HEK293 (cell line): ENCODE data around the gene LY6G5B.

Experiments
- CTCF ChIA-PET: fragments of 350-600 bp; formaldehyde crosslinking; extraction: SDS; loops from one replicate; lab custom pipeline; 2021; ENCODE audit warnings: antibody characterized with exemption; lab: Yijun Ruan, JAX
- POLR2A ChIA-PET: fragments of 300-600 bp; formaldehyde crosslinking; extraction: SDS; loops from one replicate; lab custom pipeline; 2020; ENCODE audit warnings: antibody characterized with exemption, inconsistent platforms; lab: Yijun Ruan, JAX
- H3K27ac ChIP-seq: fragments of 200-500 bp; sonication (Bioruptor generic); 2 replicates; pipeline ENCODE4 v1.5.1; 2014; ENCODE audit warnings: low read depth, low read length, control low read depth, inconsistent platforms; ENCODE audit errors: extremely low read depth
- H3K36me3 ChIP-seq, 2 experiments: fragments of 200-500 bp in 1 of 2; sonication (Bioruptor generic) in 1 of 2; 1 replicate in 1 of 2; 2 replicates in 1 of 2; pipeline ENCODE4 v1.5.1; 2014 to 2017; ENCODE audit warnings: inconsistent platforms in 2 of 2, low read length in 2 of 2; ENCODE audit not compliant: control insufficient read depth in 2 of 2, insufficient read depth in 1 of 2
- H3K4me1 ChIP-seq: fragments of 200-500 bp; sonication (Bioruptor generic); 2 replicates; pipeline ENCODE4 v1.5.1; 2014; ENCODE audit warnings: mild to moderate bottlenecking, low read length, inconsistent platforms; ENCODE audit not compliant: control insufficient read depth, insufficient read depth
- H3K4me3 ChIP-seq: 2 replicates; pipeline ENCODE4 v1.5.1; 2011; ENCODE audit warnings: low read depth, mild to moderate bottlenecking, control low read depth, low read length, moderate library complexity
- H3K9me3 ChIP-seq: fragments of 200-500 bp; sonication (Bioruptor generic); 2 replicates; pipeline ENCODE4 v1.5.1; 2014; ENCODE audit warnings: low read depth, low read length, inconsistent platforms; ENCODE audit not compliant: control insufficient read depth, insufficient read depth
- BCL11B ChIP-seq: fragments of 450-650 bp; formaldehyde crosslinking; IDR thresholded peaks from 2 replicates; pipeline ENCODE4 v1.5.1; 2016; ENCODE audit warnings: low read depth, missing biosample characterization, missing genetic modification characterization
- HOXD13 ChIP-seq: sonication (generic); formaldehyde crosslinking; IDR thresholded peaks from 2 replicates; pipeline ENCODE4 v1.8.0; 2022; ENCODE audit warnings: missing genetic modification reagents, borderline replicate concordance
- MEIS1 ChIP-seq: sonication (generic); formaldehyde crosslinking; IDR thresholded peaks from 2 replicates; pipeline ENCODE4 v1.8.1; 2022; ENCODE audit warnings: missing genetic modification reagents, mild to moderate bottlenecking, borderline replicate concordance
- ZBTB17 ChIP-seq: fragments of 450-650 bp; formaldehyde crosslinking; IDR thresholded peaks from 2 replicates; pipeline ENCODE4 v1.5.1; 2016; ENCODE audit warnings: missing biosample characterization, missing genetic modification characterization
- ZEB2 ChIP-seq: fragments of 450-650 bp; formaldehyde crosslinking; IDR thresholded peaks from 2 replicates; pipeline ENCODE4 v1.5.1; 2016; ENCODE audit warnings: missing biosample characterization, missing genetic modification characterization
- ZIC2 ChIP-seq: fragments of 450-650 bp; formaldehyde crosslinking; IDR thresholded peaks from 2 replicates; pipeline ENCODE4 v1.5.1; 2016; ENCODE audit warnings: missing biosample characterization, missing genetic modification characterization
- ZNF140 ChIP-seq: fragments of 450-650 bp; formaldehyde crosslinking; IDR thresholded peaks from 2 replicates; pipeline ENCODE4 v1.5.1; 2016; ENCODE audit warnings: missing biosample characterization, missing genetic modification characterization
- ZNF19 ChIP-seq: fragments of 450-650 bp; formaldehyde crosslinking; IDR thresholded peaks from 2 replicates; pipeline ENCODE4; 2016; ENCODE audit warnings: missing biosample characterization, missing genetic modification characterization, low read depth
- ZNF341 ChIP-seq: fragments of 450-650 bp; formaldehyde crosslinking; IDR thresholded peaks from 2 replicates; pipeline ENCODE4; 2016; ENCODE audit warnings: low read depth, missing biosample characterization, missing genetic modification characterization
- ZNF48 ChIP-seq: fragments of 450-650 bp; formaldehyde crosslinking; IDR thresholded peaks from 2 replicates; pipeline ENCODE4 v1.5.1; 2016; ENCODE audit warnings: missing biosample characterization, missing genetic modification characterization
- ZNF510 ChIP-seq: fragments of 450-650 bp; formaldehyde crosslinking; IDR thresholded peaks from 2 replicates; pipeline ENCODE4 v1.5.1; 2018; ENCODE audit warnings: mild to moderate bottlenecking, missing genetic modification characterization, missing biosample characterization; ENCODE audit not compliant: insufficient replicate concordance
- ZNF585B ChIP-seq: fragments of 450-650 bp; formaldehyde crosslinking; IDR thresholded peaks from 2 replicates; pipeline ENCODE4 v1.5.1; 2016; ENCODE audit warnings: missing biosample characterization, missing genetic modification characterization
- ZNF621 ChIP-seq: fragments of 450-650 bp; formaldehyde crosslinking; IDR thresholded peaks from 2 replicates; pipeline ENCODE4 v1.5.1; 2017; ENCODE audit warnings: missing biosample characterization, missing genetic modification characterization
- ZNF626 ChIP-seq: fragments of 450-650 bp; sonication (Bioruptor Pico); formaldehyde crosslinking; IDR thresholded peaks from 2 replicates; pipeline ENCODE4 v1.5.1; 2018; ENCODE audit warnings: missing biosample characterization, missing genetic modification characterization, inconsistent platforms
- ZNF658 ChIP-seq: fragments of 450-650 bp; formaldehyde crosslinking; IDR thresholded peaks from 2 replicates; pipeline ENCODE4; 2016; ENCODE audit warnings: missing biosample characterization, missing genetic modification characterization
- ZSCAN30 ChIP-seq: fragments of 450-650 bp; IDR thresholded peaks from 2 replicates; pipeline ENCODE4 v1.5.1; 2018; ENCODE audit warnings: missing biosample characterization, mild to moderate bottlenecking, missing genetic modification characterization, moderate library complexity
- TF ChIP-seq, protein P1 (sequence below): fragments of 450-650 bp; formaldehyde crosslinking; IDR thresholded peaks from 2 replicates; pipeline ENCODE4 v1.5.1; 2016; ENCODE audit warnings: missing biosample characterization, missing genetic modification characterization
- TF ChIP-seq, protein P2 (sequence below): fragments of 450-650 bp; formaldehyde crosslinking; IDR thresholded peaks from 2 replicates; pipeline ENCODE4 v1.5.1; 2017; ENCODE audit warnings: missing biosample characterization, missing genetic modification characterization
- TF ChIP-seq, protein P3 (sequence below): fragments of 450-650 bp; formaldehyde crosslinking; optimal IDR thresholded peaks from 2 replicates; pipeline ENCODE3; 2016; ENCODE audit warnings: missing biosample characterization, mild to moderate bottlenecking, missing genetic modification characterization

The LY6G5B gene

DNA sequence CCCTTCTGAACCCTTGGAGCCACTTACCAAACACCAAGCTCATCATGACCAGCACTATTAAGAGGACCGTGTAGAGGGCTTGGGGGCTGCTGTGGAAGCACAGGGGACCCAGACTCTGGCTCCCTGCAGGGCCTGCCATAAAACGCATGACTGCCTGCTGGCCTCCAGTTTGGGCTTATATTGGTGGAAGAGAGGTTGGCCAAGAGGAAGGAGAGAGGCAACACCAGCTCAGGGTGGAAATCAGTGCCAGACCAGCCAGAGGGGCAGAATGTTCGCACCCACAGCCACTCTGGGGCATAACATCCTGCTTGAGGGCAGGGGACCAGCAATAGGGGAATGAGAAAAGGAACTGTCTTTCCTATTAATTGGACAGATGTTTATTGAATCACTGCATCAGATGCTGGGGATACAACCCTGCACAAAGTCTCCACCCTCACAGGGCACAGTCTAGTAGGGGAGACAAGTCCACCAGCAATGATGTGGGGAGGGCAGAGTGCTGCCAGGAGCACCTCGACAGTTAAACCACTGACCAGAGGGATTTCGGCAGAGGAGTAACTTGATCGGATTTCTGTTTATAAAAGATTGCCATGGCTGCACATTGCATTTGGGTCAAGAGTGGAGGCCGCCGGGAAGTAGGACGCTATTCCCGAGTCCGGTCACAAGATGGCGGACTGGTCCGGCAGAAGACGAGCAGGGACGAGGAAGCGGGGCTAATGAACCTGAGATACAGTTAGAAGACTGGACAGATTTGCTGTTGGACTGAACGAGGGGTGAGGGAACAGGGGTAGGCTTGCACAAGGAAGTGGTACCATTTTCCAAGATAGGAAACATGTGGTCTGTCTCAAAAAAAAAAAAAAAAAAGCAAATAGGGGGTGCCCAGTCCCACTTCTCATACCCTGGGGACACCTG lies 10.7 kb downstream of the LY6G5B start, which contains the start of gene LY6G5C (continued):
- no peak for TF ChIP-seq ZIC2
- TF ChIP-seq ZEB2 (tag by site-specific recombination), result peak; percentile 70
- TF ChIP-seq ZNF510 (tag by site-specific recombination), result no peak
- TF ChIP-seq MEIS1, result no peak
- TF ChIP-seq, protein P1, sequence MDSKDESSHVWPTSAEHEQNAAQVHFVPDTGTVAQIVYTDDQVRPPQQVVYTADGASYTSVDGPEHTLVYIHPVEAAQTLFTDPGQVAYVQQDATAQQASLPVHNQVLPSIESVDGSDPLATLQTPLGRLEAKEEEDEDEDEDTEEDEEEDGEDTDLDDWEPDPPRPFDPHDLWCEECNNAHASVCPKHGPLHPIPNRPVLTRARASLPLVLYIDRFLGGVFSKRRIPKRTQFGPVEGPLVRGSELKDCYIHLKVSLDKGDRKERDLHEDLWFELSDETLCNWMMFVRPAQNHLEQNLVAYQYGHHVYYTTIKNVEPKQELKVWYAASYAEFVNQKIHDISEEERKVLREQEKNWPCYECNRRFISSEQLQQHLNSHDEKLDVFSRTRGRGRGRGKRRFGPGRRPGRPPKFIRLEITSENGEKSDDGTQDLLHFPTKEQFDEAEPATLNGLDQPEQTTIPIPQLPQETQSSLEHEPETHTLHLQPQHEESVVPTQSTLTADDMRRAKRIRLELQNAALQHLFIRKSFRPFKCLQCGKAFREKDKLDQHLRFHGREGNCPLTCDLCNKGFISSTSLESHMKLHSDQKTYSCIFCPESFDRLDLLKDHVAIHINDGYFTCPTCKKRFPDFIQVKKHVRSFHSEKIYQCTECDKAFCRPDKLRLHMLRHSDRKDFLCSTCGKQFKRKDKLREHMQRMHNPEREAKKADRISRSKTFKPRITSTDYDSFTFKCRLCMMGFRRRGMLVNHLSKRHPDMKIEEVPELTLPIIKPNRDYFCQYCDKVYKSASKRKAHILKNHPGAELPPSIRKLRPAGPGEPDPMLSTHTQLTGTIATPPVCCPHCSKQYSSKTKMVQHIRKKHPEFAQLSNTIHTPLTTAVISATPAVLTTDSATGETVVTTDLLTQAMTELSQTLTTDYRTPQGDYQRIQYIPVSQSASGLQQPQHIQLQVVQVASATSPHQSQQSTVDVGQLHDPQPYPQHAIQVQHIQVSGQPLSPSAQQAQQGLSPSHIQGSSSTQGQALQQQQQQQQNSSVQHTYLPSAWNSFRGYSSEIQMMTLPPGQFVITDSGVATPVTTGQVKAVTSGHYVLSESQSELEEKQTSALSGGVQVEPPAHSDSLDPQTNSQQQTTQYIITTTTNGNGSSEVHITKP (tag by site-specific recombination), result peak; percentile 60
- TF ChIP-seq ZNF341 (tag by site-specific recombination), result 0 out of 2 replicates have a peak, but pooled peaks have one; percentile 15
- TF ChIP-seq, protein P2, sequence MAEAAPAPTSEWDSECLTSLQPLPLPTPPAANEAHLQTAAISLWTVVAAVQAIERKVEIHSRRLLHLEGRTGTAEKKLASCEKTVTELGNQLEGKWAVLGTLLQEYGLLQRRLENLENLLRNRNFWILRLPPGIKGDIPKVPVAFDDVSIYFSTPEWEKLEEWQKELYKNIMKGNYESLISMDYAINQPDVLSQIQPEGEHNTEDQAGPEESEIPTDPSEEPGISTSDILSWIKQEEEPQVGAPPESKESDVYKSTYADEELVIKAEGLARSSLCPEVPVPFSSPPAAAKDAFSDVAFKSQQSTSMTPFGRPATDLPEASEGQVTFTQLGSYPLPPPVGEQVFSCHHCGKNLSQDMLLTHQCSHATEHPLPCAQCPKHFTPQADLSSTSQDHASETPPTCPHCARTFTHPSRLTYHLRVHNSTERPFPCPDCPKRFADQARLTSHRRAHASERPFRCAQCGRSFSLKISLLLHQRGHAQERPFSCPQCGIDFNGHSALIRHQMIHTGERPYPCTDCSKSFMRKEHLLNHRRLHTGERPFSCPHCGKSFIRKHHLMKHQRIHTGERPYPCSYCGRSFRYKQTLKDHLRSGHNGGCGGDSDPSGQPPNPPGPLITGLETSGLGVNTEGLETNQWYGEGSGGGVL (tag by site-specific recombination), result no peak
- peak; percentile 28; the same call in 1 of the 2 replicates for TF ChIP-seq ZSCAN30 (tag by site-specific recombination)

DNA sequence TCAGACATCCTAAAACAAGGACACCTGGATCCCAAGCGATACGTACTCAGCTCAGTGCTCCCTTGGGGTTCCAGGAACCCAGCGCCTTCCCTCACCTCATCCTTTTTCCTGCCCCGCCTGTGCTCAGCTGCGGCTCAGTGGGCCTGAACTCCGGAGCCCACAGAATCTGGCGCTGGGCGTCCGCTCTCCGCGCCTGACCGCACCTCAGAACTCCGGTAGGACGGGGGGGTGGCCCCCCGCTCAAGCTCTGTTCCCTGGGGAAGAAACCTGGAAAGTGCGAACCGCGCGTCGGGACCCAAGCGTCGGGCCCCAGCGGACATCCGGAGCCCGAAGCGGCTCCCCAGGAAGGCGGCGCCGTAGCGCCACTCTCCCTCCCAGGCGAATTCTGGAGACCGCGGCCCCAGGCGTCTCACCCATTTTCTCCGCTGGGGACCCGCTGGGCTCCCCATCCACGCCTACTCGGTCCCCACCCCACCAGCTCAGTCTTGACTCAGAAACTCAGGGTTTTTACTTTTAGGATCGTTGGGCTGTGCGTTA lies 11.4 kb downstream of the LY6G5B start:
- CTCF ChIA-PET, result interaction anchor here (0.6 to 2.3 kb wide), 26 partner anchors 9 to 553 kb away, joined by 3 to 24 read pairs (median 4); partner anchors contain the start of genes CSNK2B, LY6G6C and MSH5
- POLR2A ChIA-PET, result interaction anchor here (0.6 to 2.1 kb wide), 13 partner anchors 9 to 271 kb away, joined by 3 to 15 read pairs (median 4); partner anchors contain the start of genes ABHD16A, CSNK2B, GPANK1 and HSPA1B
- Histone ChIP-seq H3K27ac (no peak overlapping the region; the same call in 1 of the 2 replicates), H3K4me1 (no peaks in the 10 kb centered on the region; the same call in 1 of the 2 replicates), H3K9me3 (no peaks in the 10 kb centered on the region), H3K36me3 (peaks cover 0 to 7% of the 10 kb centered on the region in 2 experiments; a peak in 1 of 3 replicates), H3K4me3 (peak overlapping the region; percentile 27)
- no peak for TF ChIP-seq ZNF621 (tag by site-specific recombination)
- TF ChIP-seq ZEB2 (tag by site-specific recombination), result peak; percentile 8; the same call in 1 of the 2 replicates
- TF ChIP-seq, protein P3, sequence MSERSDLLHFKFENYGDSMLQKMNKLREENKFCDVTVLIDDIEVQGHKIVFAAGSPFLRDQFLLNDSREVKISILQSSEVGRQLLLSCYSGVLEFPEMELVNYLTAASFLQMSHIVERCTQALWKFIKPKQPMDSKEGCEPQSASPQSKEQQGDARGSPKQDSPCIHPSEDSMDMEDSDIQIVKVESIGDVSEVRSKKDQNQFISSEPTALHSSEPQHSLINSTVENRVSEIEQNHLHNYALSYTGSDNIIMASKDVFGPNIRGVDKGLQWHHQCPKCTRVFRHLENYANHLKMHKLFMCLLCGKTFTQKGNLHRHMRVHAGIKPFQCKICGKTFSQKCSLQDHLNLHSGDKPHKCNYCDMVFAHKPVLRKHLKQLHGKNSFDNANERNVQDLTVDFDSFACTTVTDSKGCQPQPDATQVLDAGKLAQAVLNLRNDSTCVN (tag by site-specific recombination), result no peak
- no peak for TF ChIP-seq ZNF140 (tag by site-specific recombination)

DNA sequence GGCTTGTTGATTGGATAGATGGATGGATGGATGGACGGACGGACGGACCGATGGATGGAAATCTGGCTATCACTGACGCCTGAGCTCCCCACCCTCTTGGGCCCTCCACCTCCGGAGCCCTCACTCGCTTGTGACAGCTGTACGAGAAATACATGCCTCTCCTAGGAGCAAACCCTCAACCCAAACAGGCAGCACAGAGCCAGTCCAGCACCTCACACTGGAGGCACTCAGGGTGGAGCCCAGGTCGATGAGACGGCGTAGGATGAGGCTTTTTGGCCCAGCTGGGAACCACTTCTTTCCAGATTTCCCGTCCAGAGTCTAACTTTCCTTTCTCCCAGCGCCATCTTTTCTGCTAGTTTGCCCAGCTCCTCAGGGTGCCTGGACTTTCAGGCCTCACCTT lies 13.8 kb downstream of the LY6G5B start:
- POLR2A ChIA-PET, result interaction anchor here (1.3 to 2.0 kb wide), 4 partner anchors 10 to 144 kb away, joined by 3 to 10 read pairs (median 5); partner anchors contain the start of genes ABHD16A, HSPA1B and LSM2

More for the DNA sequence above, 13.8 kb downstream of the LY6G5B start:
- TF ChIP-seq ZNF626 (no peak), ZNF658 (tag by site-specific recombination) (no peak), ZNF585B (no peak), ZNF48 (tag by site-specific recombination) (no peak), ZBTB17 (tag by site-specific recombination) (no peak), ZNF19 (tag by site-specific recombination) (no peak), HOXD13 (CRISPR knock-in tag) (no peak), BCL11B (tag by site-specific recombination) (no peak)
- Histone ChIP-seq H3K4me3 (no peak overlapping the region), H3K27ac (no peak overlapping the region), H3K36me3 (peaks cover 0 to 31% of the 10 kb centered on the region in 2 experiments; a peak in 1 of 3 replicates), H3K9me3 (no peaks in the 10 kb centered on the region), H3K4me1 (no peaks in the 10 kb centered on the region; the same call in 1 of the 2 replicates)
- CTCF ChIA-PET, result interaction anchor here (0.6 to 0.7 kb wide), 2 partner anchors 9 to 11 kb away, joined by 3 read pairs; no protein-coding TSS in a partner anchor
